COLO829 (cell line): ENCODE data around the gene OR56A1.
A peak's percentile ranks its signal among the peaks of the same experiment; 100 is the strongest.
"Not testable (repeated sequence)": the region's sequence is repeated elsewhere in the genome, so short reads cannot be mapped to it uniquely, and the experiment has no call there.

ENCODE experiments used
- DNase-seq: peaks from one replicate; pipeline ENCODE4 v3.0.0; 2012; ENCODE audit warnings: low spot score

OR56A1 gene

DNA sequence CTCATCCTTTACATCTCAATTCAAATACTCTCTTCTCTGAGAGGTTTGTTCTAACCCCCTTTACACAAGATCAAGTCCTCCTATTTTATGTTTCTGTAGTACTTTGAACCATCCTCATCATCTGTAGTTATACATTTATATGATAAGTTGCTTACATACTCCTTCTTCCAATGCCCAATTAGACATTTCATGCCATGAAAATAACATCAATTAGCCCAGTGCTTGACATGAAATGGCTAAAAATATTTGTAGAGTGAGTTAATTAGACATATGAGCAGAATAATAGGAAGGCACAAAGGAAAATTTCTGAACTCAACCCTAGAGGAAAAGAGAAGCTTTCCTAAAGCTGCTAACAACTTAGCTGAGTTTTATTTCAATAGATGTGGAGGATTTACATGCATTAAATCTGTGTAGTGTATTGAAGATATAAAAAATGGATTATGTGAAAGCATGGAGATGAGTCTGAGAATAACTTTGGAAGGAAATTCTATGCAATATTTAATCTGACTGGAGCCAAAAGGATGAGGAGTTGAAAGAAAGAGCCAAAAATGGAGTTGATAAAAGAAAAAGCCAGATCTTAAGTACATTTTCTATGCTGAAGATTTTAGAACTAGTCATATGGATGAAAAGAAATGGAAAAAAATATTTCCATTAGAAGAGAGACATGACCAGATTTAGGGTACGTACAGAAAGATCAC is at the start of gene OR56A1:
OR56A1 (minus strand) TSS at position 51 of the 698 bp plus-strand sequence. CDS start 3,066 bp downstream, outside the sequence.
- DNase-seq: no peak

DNA sequence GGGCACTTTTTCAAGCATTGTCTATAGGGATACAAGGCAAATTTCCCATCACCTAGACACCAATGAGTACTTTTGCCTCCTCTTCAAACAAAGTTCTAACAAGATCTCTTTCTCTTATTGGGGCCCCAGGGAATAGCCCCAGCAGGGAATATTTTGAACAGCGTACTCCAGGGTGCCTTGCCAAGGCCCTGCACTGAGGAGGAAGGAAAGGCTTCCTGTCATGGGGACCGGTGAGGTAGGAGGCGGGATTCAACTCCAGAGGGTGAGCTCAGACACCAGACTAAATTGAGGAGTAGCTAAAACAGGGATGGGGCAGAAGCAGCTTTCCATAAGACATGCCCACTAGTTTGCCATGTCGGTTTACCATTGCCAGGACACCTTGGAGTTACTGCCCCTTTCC is 48.9 kb upstream of the OR56A1 start:
- DNase-seq: no peak

GRCh38 chr11:6077723-6078122 is 47.2 kb upstream of the OR56A1 start:
- no peak for DNase-seq

GRCh38 chr11:6076443-6076842 is 45.9 kb upstream of the OR56A1 start:
- DNase-seq: not testable (repeated sequence)

DNA sequence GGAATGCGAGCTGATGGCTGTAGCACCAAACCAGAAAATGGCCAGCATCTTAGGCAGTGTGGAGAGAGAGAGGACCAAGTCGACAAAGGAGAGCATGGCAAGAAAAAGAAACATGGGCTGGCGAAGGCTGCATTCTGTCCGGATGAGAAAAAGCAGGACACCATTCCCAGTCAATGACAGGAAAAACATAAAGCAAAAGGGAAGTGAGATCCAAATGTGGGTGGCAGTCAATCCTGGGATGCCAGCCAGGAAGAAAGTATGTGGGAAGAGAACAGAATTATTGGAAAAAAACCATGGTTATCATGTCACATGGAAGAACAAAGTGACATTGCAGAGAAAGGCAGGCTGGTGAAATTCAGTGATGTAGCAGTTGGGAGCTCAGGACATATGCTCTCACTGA is 36.9 kb upstream of the OR56A1 start:
- no peak for DNase-seq

- DNase-seq: no peak
Measured at GRCh38 chr11:6062691-6063358, 32.3 kb upstream of the OR56A1 start.

DNA sequence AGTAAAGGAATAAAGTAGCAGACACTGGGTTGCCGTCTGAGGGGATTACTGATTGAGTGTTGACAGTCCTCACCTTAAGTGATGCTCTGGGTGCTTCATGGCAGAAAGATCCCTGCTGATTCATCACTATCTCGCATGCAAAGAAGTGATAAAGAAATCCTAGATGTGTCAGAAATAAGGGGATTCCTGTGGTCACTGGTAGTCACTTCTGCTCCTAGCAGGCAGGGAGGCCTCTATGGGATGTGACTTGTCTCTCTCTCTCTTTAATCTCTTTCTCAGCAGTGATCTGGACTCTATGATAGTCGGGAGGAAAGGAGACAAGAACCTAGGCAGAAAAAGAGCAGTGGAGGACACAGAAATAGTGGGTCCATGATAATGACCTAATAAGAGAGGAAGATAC is 30.9 kb upstream of the OR56A1 start:
- no peak for DNase-seq

- no peak for DNase-seq
Measured at GRCh38 chr11:6057452-6057851, 26.9 kb upstream of the OR56A1 start.

DNA sequence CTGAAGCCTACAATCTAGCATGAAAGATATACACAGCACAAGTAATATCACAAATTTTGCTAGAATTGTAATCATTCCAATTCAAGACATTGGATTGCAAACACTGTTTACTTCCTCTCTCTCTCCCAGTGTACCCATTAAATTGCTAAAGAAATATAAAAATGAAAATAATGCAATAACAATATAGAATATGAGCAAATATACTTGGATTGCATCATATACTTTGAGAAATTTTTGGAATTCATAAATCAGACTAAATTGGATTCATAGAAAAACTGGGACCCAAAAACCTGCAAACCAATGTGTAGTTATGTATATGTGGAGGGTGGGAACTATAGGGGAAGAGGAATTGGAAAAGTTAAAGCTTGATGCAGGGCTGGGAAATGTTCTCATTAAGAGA is 25.0 kb upstream of the OR56A1 start:
- no peak for DNase-seq

DNA sequence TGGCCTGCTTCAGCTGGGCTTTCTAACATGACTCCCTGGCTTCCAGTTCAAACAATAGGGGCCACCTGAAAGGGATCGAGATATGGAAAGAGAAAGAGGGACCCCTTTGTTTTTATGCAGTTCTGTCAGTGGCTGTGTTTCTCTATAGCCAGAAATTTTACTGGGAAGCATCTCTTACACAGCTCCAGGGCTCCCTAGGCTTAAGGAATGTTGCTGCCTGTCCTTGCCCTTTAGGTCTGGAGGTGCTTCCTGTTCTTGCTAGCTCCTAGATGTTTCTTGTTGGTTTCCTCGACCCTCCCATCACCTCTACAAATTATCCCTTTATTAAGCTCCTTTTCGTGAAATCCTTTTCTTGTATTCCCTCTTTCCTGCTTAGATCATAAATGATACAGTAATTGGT is 21.8 kb upstream of the OR56A1 start:
- DNase-seq: no peak

DNA sequence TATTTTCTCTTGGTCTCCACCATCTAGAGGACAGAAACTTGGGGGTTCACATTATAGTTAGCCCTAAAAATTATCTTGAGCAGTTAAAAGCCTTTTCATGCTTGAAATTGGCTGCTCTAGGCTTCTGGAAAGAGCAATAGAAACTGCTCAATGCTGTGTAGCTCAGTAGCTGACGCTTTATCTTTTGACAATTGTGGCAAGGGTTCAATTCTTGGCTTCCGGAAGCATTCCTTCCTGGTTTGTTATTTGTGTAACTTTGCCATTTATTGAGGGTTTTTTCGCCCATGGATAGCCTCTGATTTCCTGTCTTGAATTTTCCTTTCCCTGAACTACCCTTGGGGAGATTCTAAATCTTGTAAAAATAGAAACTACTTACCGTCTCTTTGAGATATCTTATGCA is 10.3 kb upstream of the OR56A1 start:
- no peak for DNase-seq

DNA sequence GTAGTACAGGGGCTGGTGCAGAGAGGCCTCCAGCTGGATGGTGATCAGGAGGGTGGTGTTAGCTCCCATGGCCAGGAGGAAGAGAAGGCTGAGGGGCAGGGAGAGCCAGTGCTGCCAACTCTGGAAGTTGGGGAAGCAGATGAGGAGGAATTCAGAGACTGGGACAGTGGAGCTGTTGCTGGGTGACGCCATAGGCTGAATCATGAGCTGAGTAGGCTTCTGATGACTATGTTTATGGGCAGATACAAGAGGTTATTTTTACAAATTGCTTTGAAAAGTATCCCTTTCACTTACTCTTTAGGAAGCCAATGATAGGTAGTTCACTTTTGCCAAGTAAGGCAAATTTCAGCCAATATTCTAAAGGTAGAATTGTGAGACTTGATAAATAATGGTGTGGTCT is 3.1 kb downstream of the OR56A1 start:
- no peak for DNase-seq

DNA sequence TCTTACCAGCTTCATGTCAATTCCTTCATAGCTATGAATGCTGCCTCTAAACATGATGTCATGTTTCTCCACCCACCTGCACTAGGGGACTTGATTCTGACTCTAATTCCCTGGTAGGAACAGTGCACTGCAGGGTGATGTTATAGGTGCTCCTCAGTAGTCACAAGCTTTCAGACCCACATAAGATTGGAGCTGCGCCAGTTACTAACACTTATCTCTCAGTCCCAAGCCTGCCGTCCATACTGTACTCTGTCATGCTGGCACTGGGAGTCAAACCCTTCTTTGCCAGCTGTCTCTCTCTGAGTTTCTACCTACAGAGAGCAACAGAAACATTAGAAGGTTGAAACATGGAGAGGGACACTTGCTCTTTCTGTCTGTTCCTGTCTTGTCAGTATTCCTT is 5.5 kb downstream of the OR56A1 start:
- no peak for DNase-seq

- DNase-seq: peak; percentile 57
Measured at GRCh38 chr11:6022956-6023355, 7.6 kb downstream of the OR56A1 start.

DNA sequence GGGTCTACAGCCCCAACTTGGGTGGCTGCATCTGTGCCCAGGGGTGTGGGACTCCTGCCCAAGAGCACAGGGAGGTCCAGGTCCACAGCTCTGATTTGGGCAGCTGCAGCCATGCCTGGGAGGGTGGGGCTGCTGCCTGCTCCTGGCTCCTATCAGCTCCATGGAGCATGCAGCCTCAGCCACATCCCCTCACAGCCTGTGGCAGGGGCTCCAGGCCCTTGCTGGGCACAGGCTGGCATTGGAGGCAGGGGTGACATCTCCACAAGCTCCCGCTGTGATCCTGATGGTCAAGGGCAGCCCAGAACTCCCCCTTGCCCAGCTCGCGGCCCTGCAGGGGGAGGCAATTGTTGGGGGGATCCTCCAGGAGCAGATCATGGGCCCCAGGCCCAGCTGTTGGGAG is 17.5 kb downstream of the OR56A1 start:
- DNase-seq: no peak

DNA sequence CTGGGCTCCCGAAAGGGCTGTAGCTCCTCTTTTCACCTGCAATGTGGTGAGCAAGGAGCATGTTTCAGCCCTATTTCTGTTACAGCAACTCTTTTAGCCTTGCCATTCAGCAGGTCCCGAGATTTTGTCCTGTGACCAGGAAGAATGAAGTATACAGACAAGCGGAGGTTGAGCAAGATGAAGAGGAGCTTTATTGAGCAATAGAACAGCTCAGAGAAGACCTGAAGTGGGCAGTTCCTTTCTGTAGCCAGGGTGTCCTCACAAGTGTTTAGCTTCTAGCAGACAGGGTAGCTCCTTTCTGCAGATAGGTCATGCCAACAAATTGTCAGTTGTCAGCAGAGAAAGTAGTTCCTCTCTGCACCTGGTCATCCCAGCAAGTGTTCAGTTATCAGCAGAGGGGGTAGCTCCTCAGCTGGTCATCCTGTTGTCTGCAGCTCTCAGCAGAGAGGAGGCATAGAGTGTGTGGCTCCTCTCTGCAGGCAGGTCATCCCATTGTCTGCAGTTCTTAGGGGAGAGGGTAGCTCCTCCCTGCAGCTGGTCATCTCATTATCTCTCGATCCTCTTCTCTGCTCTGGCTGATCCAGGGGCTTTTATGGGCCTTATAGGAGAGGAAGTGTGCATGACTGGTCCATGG is 18.4 kb downstream of the OR56A1 start:
- DNase-seq: no peak

DNA sequence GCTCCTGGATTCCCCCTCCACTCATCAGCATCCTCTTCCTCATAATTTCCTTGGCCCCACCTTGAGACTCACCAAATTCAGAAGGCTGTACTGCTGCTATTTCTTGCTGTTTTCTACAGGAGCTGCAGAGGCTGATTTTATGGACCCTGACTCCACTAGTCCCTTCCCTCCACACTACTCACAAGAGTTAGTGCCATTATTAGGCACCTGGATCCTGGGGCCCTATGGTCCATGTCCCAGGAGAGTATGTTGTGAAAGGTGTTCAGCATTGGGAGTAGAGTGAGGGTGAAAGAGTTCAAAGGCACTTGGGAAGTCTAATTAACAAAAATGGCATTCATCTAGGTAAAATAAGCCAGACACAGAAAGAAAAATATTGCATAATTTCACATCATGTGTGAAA is 23.7 kb downstream of the OR56A1 start, which contains the start of gene OR56A4:
OR56A4 (minus strand) TSS at position 101 of the 400 bp plus-strand sequence. CDS start 3,954 bp downstream, outside the sequence.
- DNase-seq: no peak

GRCh38 chr11:6006395-6006794 is 24.2 kb downstream of the OR56A1 start:
- DNase-seq: no peak

DNA sequence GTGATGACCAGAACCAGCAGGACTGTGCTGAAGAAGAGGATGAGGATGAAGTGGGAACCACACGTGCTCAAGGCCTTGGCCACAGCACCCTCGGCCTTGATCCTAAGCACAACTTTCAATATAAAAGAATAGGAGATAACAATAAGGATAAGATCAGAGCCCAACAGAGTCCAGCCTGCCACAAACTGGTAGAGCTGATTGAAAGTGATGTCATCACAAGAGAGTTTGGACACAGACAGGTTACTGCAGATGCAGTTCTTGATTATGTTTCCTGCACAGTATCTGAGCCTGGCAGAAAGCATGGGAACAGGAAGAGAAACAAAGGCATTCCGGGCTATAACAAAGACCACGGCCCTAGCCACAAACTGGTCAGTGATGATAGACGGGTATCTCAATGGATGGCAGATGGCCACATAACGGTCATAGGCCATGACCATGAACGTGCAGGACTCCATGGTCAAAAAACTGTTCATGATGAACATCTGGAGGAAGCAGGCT is 28.3 kb downstream of the OR56A1 start:
- no peak for DNase-seq

- no peak for DNase-seq
Measured at GRCh38 chr11:5994791-5995190, 35.8 kb downstream of the OR56A1 start.

- DNase-seq: peak; percentile 56
Measured at GRCh38 chr11:5992604-5993251, 37.8 kb downstream of the OR56A1 start.

GRCh38 chr11:5992150-5992549 is 38.4 kb downstream of the OR56A1 start:
- DNase-seq: no peak

DNA sequence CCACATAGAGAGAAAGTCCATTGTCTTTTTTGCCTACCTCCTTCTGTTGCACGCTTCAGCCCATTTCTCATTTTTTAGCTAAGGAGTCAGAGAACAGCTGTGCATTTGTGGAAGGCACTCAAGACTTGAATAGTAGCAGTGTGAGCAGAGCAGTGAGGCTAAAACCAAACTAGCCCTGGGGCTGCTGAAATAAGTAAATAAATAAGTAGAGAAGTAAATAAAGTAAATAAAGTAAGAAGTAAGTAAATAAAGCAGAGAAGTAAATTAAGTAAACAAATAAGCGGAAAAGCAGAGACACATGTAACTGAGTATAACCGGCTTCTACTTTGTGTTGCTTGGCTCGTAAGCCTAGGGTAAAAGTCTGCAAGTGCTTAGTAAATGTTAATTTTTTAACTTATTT is 41.4 kb downstream of the OR56A1 start:
- no peak for DNase-seq
